Small intestine (tissue), 7 donors: Measurements from ENCODE around the gene CDH23. TPM values are rescaled to one million over a fixed set of nuclear protein-coding genes. Genes with fewer than 3 reads are reported as not detected.

Source experiments
- DNase-seq, 2 donors: peaks; one replicate each; pipeline versions ENCODE4 v3.0.0 to v3.0.0-alpha.2; 2013
- FAIRE-seq: peaks from 2 replicates; lab custom pipeline; 2012; peaks lifted over from hg19 to GRCh38; lab: Jason Lieb, UNC
- H3K27ac ChIP-seq, 3 donors: one replicate each; pipeline ENCODE4 v1.5.1; 2013; ENCODE audit warnings: low read length in 2 of 3, mild to moderate bottlenecking in 2 of 3, control low read depth in 1 of 3, inconsistent platforms in 1 of 3, low read depth in 1 of 3, moderate library complexity in 1 of 3
- H3K27me3 ChIP-seq, 3 donors: one replicate each; pipeline ENCODE4 v1.6.1; 2013; ENCODE audit warnings: low read length in 3 of 3, inconsistent platforms in 1 of 3; ENCODE audit not compliant: control insufficient read depth in 3 of 3, insufficient read depth in 3 of 3
- H3K36me3 ChIP-seq, 3 donors: one replicate each; pipeline ENCODE4 v1.6.1; 2013; ENCODE audit warnings: low read length in 3 of 3, inconsistent platforms in 1 of 3, low read depth in 1 of 3, mild to moderate bottlenecking in 1 of 3, moderate library complexity in 1 of 3; ENCODE audit not compliant: control insufficient read depth in 3 of 3, insufficient read depth in 2 of 3
- H3K4me1 ChIP-seq, 3 donors: one replicate each; pipeline ENCODE4 v1.6.1; 2013; ENCODE audit warnings: low read length in 2 of 3, inconsistent platforms in 1 of 3, low read depth in 1 of 3, mild to moderate bottlenecking in 1 of 3, moderate library complexity in 1 of 3; ENCODE audit not compliant: control insufficient read depth in 3 of 3, insufficient read depth in 2 of 3
- H3K4me3 ChIP-seq, 3 donors: one replicate each; pipeline ENCODE4 v1.5.1; 2013; ENCODE audit warnings: low read length in 3 of 3, control low read depth in 1 of 3, inconsistent platforms in 1 of 3, low read depth in 1 of 3, mild to moderate bottlenecking in 1 of 3, moderate library complexity in 1 of 3
- H3K9me3 ChIP-seq, 2 donors: one replicate each; pipeline ENCODE4 v1.6.1; 2013; ENCODE audit warnings: low read depth in 1 of 2, low read length in 1 of 2; ENCODE audit not compliant: control insufficient read depth in 2 of 2, insufficient read depth in 1 of 2
- WGBS, 3 donors: extraction: QIAGEN DNeasy Blood & Tissue Kit; methylation state at CpG; one replicate each; pipeline ENCODE4 v1.1.7; 2013; 5-methylcytosine and 5-hydroxymethylcytosine counted together
- polyA plus RNA-seq, 4 donors: library from polyadenylated mRNA; stranded (reverse) in 3 of 4; unstranded in 1 of 4; fragments of 200-250 nt in 3 of 4; fragments of 120-200 nt in 1 of 4; gene quantifications; one replicate each; pipeline versions ENCODE4 v1.2.1 to v1.2.3, GENCODE V29; 2013
- donor health status: healthy with polysubstance abuse.
- donor health status: control.
- donor health status: control.
- donor health status: Bipolar disorder and iron deficiency.
- donor health status: healthy.

Gene CDH23
- polyA plus RNA-seq, 4 donors = 0.89 to 2.5 (median 1.6) TPM

DNA sequence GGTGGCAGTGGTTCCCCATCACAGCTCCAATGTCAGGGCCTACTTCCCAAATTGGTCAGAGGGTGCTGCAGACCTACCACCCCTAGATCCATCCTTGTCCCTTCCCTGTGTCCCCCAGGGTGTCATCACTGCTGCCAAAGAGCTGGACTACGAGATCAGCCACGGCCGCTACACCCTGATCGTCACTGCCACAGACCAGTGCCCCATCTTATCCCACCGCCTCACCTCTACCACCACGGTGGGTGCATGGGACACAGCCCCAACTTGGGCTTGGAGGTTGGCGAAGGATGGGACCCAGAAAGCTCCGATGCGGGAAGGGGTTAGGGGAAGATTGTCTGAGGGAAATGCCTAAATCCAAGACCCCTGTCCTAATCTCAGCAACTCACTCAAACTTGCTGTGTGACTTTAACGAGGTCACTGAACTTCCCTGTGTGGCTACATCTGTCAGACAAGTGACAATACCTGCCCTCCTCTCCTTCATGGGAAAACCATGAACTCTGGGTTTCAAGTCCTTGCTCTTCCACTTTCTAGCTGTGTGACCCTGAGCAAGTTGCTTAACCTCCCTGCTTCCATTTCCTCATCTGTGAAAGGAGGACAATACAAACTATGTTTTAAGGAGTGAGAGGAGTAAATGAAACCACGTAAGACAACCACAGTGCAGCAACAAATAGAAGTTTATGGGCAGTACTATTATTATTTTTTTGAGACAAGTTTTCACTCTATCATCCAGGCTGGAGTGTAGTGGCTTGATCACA lies 381.5 kb downstream of the CDH23 start:
- no peak for FAIRE-seq
- H3K36me3 ChIP-seq = no peaks in the 10 kb centered on the region
- no peaks in the 10 kb centered on the region for H3K27me3 ChIP-seq
- WGBS, 3 donors = 80 to 95% (median 93%) methylated on average over 11 of the region's 11 CpGs
- H3K9me3 ChIP-seq = peaks cover 0 to 6% of the 10 kb centered on the region in 2 donors
- DNase-seq = no peak
- H3K4me3 ChIP-seq = no peak overlapping the region
- peaks cover 0 to 13% (median 5%) of the 10 kb centered on the region in 3 donors for H3K4me1 ChIP-seq
- no peak overlapping the region for H3K27ac ChIP-seq

DNA sequence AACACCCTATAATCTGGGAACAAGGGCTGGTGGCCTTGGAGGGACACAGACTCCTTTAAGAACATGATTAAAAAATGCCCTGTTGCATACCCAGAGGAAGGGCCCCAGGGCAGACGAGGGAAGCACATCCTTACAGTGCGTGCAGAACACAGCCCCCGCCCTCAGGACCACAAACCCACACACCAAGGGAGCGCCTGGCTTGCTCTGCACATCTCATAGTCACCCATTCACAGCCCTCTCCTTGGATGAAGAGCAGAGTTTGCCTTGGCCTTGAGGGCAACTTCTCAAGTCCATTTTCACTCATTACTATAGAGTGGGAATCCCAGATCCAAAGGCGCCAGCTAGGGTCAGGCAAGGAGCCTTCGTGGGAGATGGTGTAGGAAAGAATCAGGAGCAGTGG lies 382.9 kb downstream of the CDH23 start:
- FAIRE-seq (no peak), DNase-seq (no peak)
- Histone ChIP-seq H3K4me1 (peaks cover 0 to 5% (median 1%) of the 10 kb centered on the region in 3 donors), H3K27me3 (no peaks in the 10 kb centered on the region), H3K4me3 (no peak overlapping the region), H3K36me3 (no peaks in the 10 kb centered on the region), H3K9me3 (peaks cover 0 to 6% of the 10 kb centered on the region in 2 donors), H3K27ac (no peak overlapping the region)
- 86 to 92% (median 91%) methylated on average over 6 of the region's 6 CpGs for WGBS, 3 donors

- Histone ChIP-seq H3K36me3 (no peaks in the 10 kb centered on the region), H3K4me1 (peaks cover 0 to 5% (median 0%) of the 10 kb centered on the region in 3 donors), H3K4me3 (no peak overlapping the region), H3K27me3 (no peaks in the 10 kb centered on the region), H3K27ac (no peak overlapping the region), H3K9me3 (peaks cover 0 to 6% of the 10 kb centered on the region in 2 donors)
- 73 to 90% (median 86%) methylated on average over 7 of the region's 7 CpGs for WGBS, 3 donors
- no peak for FAIRE-seq
- no peak for DNase-seq
Observed at GRCh38 chr10:71780156-71780555, 383.4 kb downstream of the CDH23 start.

- DNase-seq = no peak
- FAIRE-seq = no peak
- WGBS, 3 donors = 88 to 95% (median 89%) methylated on average over 9 of the region's 9 CpGs
- Histone ChIP-seq H3K9me3 (peaks cover 0 to 6% of the 10 kb centered on the region in 2 donors), H3K4me1 (peaks cover 0 to 5% (median 0%) of the 10 kb centered on the region in 3 donors), H3K27me3 (no peaks in the 10 kb centered on the region), H3K36me3 (no peaks in the 10 kb centered on the region), H3K4me3 (no peak overlapping the region), H3K27ac (no peak overlapping the region)
Observed at GRCh38 chr10:71780719-71781118, 384.0 kb downstream of the CDH23 start.

- Histone ChIP-seq H3K4me1 (no peaks in the 10 kb centered on the region), H3K27me3 (no peaks in the 10 kb centered on the region), H3K4me3 (no peak overlapping the region), H3K9me3 (peaks cover 0 to 5% of the 10 kb centered on the region in 2 donors), H3K36me3 (no peaks in the 10 kb centered on the region), H3K27ac (no peak overlapping the region)
- WGBS, 3 donors = 80 to 82% (median 81%) methylated on average over 6 of the region's 6 CpGs
- DNase-seq (no peak), FAIRE-seq (no peak)
Observed at GRCh38 chr10:71782221-71782916, 385.6 kb downstream of the CDH23 start.

DNA sequence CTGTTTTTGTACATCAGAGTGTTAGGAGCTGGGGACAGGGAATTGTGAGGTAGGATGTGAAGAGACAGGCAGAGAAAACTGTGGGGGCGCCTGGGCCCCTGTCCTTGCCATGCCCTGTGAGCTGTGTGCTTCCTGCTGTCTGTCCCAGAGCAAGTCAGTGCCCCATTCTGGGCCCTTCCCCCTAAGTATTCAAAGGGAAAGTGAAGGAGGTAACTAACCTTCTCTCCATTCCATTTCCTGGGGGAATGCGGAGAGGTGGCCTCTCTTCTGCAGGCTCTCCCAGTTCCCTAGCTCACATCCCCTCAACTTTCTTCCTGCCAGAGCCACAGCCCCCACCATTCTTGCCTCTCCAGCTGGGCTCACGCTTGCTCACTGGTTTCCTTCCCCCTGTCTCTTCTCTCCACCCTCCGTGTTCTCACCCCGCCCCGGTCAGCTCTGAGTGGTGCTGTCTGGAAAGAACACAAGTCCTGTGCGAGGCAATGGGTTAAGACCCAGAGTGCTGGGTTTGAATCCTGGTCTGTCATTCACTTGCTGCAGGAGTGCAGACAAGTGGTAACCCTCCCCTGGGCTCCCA lies 386.3 kb downstream of the CDH23 start:
- no peak for FAIRE-seq
- H3K36me3 ChIP-seq = no peaks in the 10 kb centered on the region
- no peak for DNase-seq
- no peaks in the 10 kb centered on the region for H3K4me1 ChIP-seq
- no peaks in the 10 kb centered on the region for H3K27me3 ChIP-seq
- no peak overlapping the region for H3K27ac ChIP-seq
- H3K4me3 ChIP-seq = no peak overlapping the region
- WGBS, 3 donors = 38 to 60% (median 47%) methylated on average over 7 of the region's 7 CpGs
- no peaks in the 10 kb centered on the region for H3K9me3 ChIP-seq

GRCh38 chr10:71783917-71784678 lies 387.4 kb downstream of the CDH23 start:
- H3K4me1 ChIP-seq = no peaks in the 10 kb centered on the region
- FAIRE-seq (no peak), DNase-seq (no peak)
- H3K9me3 ChIP-seq = no peaks in the 10 kb centered on the region
- 82 to 86% (median 84%) methylated on average over 17 of the region's 17 CpGs for WGBS, 3 donors
- H3K27me3 ChIP-seq = no peaks in the 10 kb centered on the region
- no peak overlapping the region for H3K27ac ChIP-seq
- no peaks in the 10 kb centered on the region for H3K36me3 ChIP-seq
- H3K4me3 ChIP-seq = no peak overlapping the region

DNA sequence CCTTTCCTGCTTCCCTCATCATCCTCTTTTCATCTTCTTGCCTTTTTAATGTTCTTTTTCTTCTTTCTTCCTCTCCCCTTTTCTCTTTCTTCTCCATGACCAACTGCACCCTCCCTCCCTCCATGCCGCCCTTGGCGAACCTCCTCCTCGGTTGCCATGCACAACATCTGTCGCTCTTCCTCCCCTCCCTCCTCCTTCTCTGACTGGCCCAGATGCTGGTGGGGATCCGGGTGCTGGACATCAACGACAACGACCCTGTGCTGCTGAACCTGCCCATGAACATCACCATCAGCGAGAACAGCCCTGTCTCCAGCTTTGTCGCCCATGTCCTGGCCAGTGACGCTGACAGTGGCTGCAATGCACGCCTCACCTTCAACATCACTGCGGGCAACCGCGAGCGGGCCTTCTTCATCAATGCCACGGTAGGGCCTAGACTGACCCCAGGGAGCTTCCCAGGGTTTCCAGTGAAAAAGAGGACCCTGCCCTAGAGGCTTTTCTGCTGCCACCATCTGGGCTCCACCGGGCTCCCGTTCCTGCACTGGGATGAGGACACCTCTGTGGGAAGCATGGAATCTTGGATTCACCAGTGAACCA lies 388.1 kb downstream of the CDH23 start:
- no peak for FAIRE-seq
- Histone ChIP-seq H3K4me1 (no peaks in the 10 kb centered on the region), H3K4me3 (no peak overlapping the region), H3K27me3 (no peaks in the 10 kb centered on the region), H3K36me3 (no peaks in the 10 kb centered on the region), H3K9me3 (no peaks in the 10 kb centered on the region), H3K27ac (no peak overlapping the region)
- no peak for DNase-seq
- WGBS, 3 donors = 89 to 91% (median 89%) methylated on average over 18 of the region's 18 CpGs
